Erythroblast (primary cell): Measurements from ENCODE around the gene ASB9.

Source experiments
- GATA1 ChIP-seq: IDR thresholded peaks from 2 replicates; pipeline ENCODE4 v1.6.1; 2011; ENCODE audit warnings: low read depth, mild to moderate bottlenecking, control low read depth, low read length, moderate library complexity
- POLR2A ChIP-seq: IDR thresholded peaks from 2 replicates; pipeline ENCODE4 v1.6.1; 2011; ENCODE audit warnings: mild to moderate bottlenecking, low read length

- TF ChIP-seq POLR2A: no peak
- no peak for TF ChIP-seq GATA1
Observed at GRCh38 chrX:15215366-15215765, 54.5 kb downstream of the ASB9 start.
